ENCODE data around the gene BTBD2. TPM values are rescaled to one million over a fixed set of nuclear protein-coding genes. Genes with fewer than 3 reads are reported as not detected.

Gene BTBD2
- total and polyA plus RNA-seq, 7 donors = 30.1 to 68.4 (median 56.3) TPM

GRCh38 chr19:2011169-2011568, 4.3 kb downstream of the BTBD2 start:
- Histone ChIP-seq H3K4me1 (no peaks in the 10 kb centered on the region), H3K27me3 (ENCODE audit: insufficient read depth in 3 of 3, low read length in 2 of 3) (no peaks in the 10 kb centered on the region), H3K27ac (no peak overlapping the region), H3K36me3 (ENCODE audit: insufficient read depth in 1 of 2, low read depth in 1 of 2) (no peaks in the 10 kb centered on the region), H3K4me3 (no peak overlapping the region), H3K9me3 (no peaks in the 10 kb centered on the region)
- no peak for TF ChIP-seq CTCF (IDR thresholded peaks at IDR 0.05)
- intact Hi-C loops (cut with DNase I) = no loop called here
- WGBS, 3 donors = 91 to 94% (median 92%) methylated on average over 12 of the region's 12 CpGs
- ATAC-seq (no peak), DNase-seq (no peak)

- Histone ChIP-seq H3K9me3 (no peaks in the 10 kb centered on the region), H3K36me3 (ENCODE audit: insufficient read depth in 1 of 2, low read depth in 1 of 2) (no peaks in the 10 kb centered on the region), H3K4me3 (no peak overlapping the region), H3K4me1 (no peaks in the 10 kb centered on the region), H3K27me3 (ENCODE audit: insufficient read depth in 3 of 3, low read length in 2 of 3) (no peaks in the 10 kb centered on the region), H3K27ac (no peak overlapping the region)
- TF ChIP-seq CTCF (IDR thresholded peaks at IDR 0.05) = no peak
- intact Hi-C loops (cut with DNase I) = no loop called here
- DNase-seq (no peak), ATAC-seq (no peak)
- WGBS, 3 donors = 92 to 96% (median 93%) methylated on average over 20 of the region's 20 CpGs
These were observed 5.3 kb downstream of the BTBD2 start for GRCh38 chr19:2010135-2010668.

- intact Hi-C loops (cut with DNase I) = no loop called here
- no peaks in the 10 kb centered on the region for H3K4me1 ChIP-seq
- DNase-seq (no peak), ATAC-seq (no peak)
- peaks cover 0 to 29% of the 10 kb centered on the region in 2 donors for H3K36me3 ChIP-seq (ENCODE audit: insufficient read depth in 1 of 2, low read depth in 1 of 2)
- H3K4me3 ChIP-seq = no peak overlapping the region
- no peak overlapping the region for H3K27ac ChIP-seq
- no peak for TF ChIP-seq CTCF (IDR thresholded peaks at IDR 0.05)
- H3K9me3 ChIP-seq = no peaks in the 10 kb centered on the region
- H3K27me3 ChIP-seq (ENCODE audit: insufficient read depth in 3 of 3, low read length in 2 of 3) = no peaks in the 10 kb centered on the region
- 89 to 96% (median 95%) methylated on average over 4 of the region's 4 CpGs for WGBS, 3 donors
These were observed 11.6 kb downstream of the BTBD2 start for GRCh38 chr19:2003874-2004273.

GRCh38 chr19:1999856-2000515, 15.5 kb downstream of the BTBD2 start:
- DNase-seq = no peak
- 78 to 86% (median 85%) methylated on average over 19 to 26 of the region's 26 CpGs for WGBS, 3 donors
- ATAC-seq = peak in 2 of 4 donors; percentile 23 to 26
- Histone ChIP-seq H3K27me3 (ENCODE audit: insufficient read depth in 3 of 3, low read length in 2 of 3) (no peaks in the 10 kb centered on the region), H3K4me3 (no peak overlapping the region), H3K9me3 (no peaks in the 10 kb centered on the region), H3K27ac (no peak overlapping the region), H3K36me3 (ENCODE audit: insufficient read depth in 1 of 2, low read depth in 1 of 2) (peaks cover 0 to 45% of the 10 kb centered on the region in 2 donors), H3K4me1 (no peaks in the 10 kb centered on the region)
- intact Hi-C loops (cut with DNase I) = no loop called here
- TF ChIP-seq CTCF (IDR thresholded peaks at IDR 0.05) = no peak

All from psoas muscle (tissue), 8 donors.